IMR-90 (cell line): ENCODE measurements around the gene ADCY5.

ENCODE experiments used
- CHD1 ChIP-seq: IDR thresholded peaks from 2 replicates; pipeline ENCODE4 v1.6.1; 2012; ENCODE audit warnings: low read depth, low read length, improper control_type of control experiment
- CTCF ChIP-seq: conservative IDR thresholded peaks from 2 replicates; pipeline ENCODE4 v1.5.1; 2012; ENCODE audit warnings: mild to moderate bottlenecking, low read depth, low read length, improper control_type of control experiment
- SMC3 ChIP-seq: fragments of 150-350 bp; IDR thresholded peaks from 2 replicates; pipeline ENCODE4 v1.6.1; 2016; ENCODE audit warnings: low read depth, mild to moderate bottlenecking, antibody characterized with exemption, low read length, moderate library complexity
- TF ChIP-seq, protein P1 (sequence below): fragments of 150-350 bp; IDR thresholded peaks from 2 replicates; pipeline ENCODE4 v1.6.1; 2017; ENCODE audit warnings: mild to moderate bottlenecking, antibody characterized with exemption, low read length, low read depth

- TF ChIP-seq CTCF (no peak), SMC3 (no peak), CHD1 (no peak)
- TF ChIP-seq, protein P1, sequence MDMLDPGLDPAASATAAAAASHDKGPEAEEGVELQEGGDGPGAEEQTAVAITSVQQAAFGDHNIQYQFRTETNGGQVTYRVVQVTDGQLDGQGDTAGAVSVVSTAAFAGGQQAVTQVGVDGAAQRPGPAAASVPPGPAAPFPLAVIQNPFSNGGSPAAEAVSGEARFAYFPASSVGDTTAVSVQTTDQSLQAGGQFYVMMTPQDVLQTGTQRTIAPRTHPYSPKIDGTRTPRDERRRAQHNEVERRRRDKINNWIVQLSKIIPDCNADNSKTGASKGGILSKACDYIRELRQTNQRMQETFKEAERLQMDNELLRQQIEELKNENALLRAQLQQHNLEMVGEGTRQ: no peak
Observed at GRCh38 chr3:123325766-123326256, 123.1 kb downstream of the ADCY5 start.
